WTC11 (cell line): ENCODE measurements around the gene CACNG3. TPM values are rescaled to one million over a fixed set of nuclear protein-coding genes. Genes with fewer than 3 reads are reported as not detected.

Experiments used
- ATAC-seq: fragments of 200-7000 bp; cut with Tn5 transposase; 2 replicates; pipeline ENCODE4 v1.10.0; 2021; ENCODE audit warnings: mild to moderate bottlenecking, moderate library complexity
- CTCF ChIA-PET: fragments of 300-600 bp; sonication (Branson Sonifier 250); formaldehyde crosslinking; loops from one replicate; lab custom pipeline; 2021; ENCODE audit warnings: antibody characterized with exemption; lab: Charles Lee
- POLR2A ChIA-PET: fragments of 350-600 bp; sonication (Branson Sonifier 250); formaldehyde crosslinking; loops from one replicate; lab custom pipeline; 2021; ENCODE audit warnings: antibody characterized with exemption; lab: Charles Lee
- DNase-seq: peaks from one replicate; pipeline ENCODE4 v3.0.0; 2021; ENCODE audit warnings: low spot score
- H3K27ac Mint-ChIP-seq: 2 replicates; pipeline ENCODE4 v1.8.0; 2021; ENCODE audit warnings: mixed read lengths
- H3K27me3 Mint-ChIP-seq: 2 replicates; pipeline ENCODE4 v1.8.0; 2021; ENCODE audit warnings: low read depth, mild to moderate bottlenecking, moderate library complexity, mixed read lengths
- H3K36me3 Mint-ChIP-seq: 2 replicates; pipeline ENCODE4 v1.8.0; 2021; ENCODE audit warnings: mixed read lengths
- H3K4me1 Mint-ChIP-seq: 2 replicates; pipeline ENCODE4 v1.8.0; 2022; ENCODE audit warnings: mixed read lengths
- H3K4me3 Mint-ChIP-seq: 2 replicates; pipeline ENCODE4 v1.8.0; 2021; ENCODE audit warnings: mild to moderate bottlenecking, moderate library complexity, mixed read lengths
- H3K9me3 Mint-ChIP-seq: 2 replicates; pipeline ENCODE4 v1.8.0; 2021; ENCODE audit warnings: mixed read lengths
- ELF4 ChIP-seq: sonication (generic); formaldehyde crosslinking; IDR thresholded peaks from 2 replicates; pipeline ENCODE4 v1.8.1; 2022; ENCODE audit warnings: low read depth, mild to moderate bottlenecking, moderate library complexity, missing genetic modification reagents
- GRHL2 ChIP-seq: fragments of 250-450 bp; sonication (Bioruptor Pico); IDR thresholded peaks from 2 replicates; pipeline ENCODE4 v1.8.0; 2022; ENCODE audit warnings: mild to moderate bottlenecking, moderate library complexity; ENCODE audit not compliant: insufficient replicate concordance, severe bottlenecking
- HMGXB4 ChIP-seq: sonication (generic); formaldehyde crosslinking; IDR thresholded peaks from 2 replicates; pipeline ENCODE4 v1.8.1; 2023; ENCODE audit warnings: mild to moderate bottlenecking, moderate library complexity, missing genetic modification reagents
- JAZF1 ChIP-seq: fragments of 250-450 bp; sonication (Bioruptor Pico); IDR thresholded peaks from 2 replicates; pipeline ENCODE4 v1.9.0; 2021; ENCODE audit warnings: moderate library complexity, mild to moderate bottlenecking, inconsistent platforms
- KAT7 ChIP-seq: sonication (generic); formaldehyde crosslinking; IDR thresholded peaks from 2 replicates; pipeline ENCODE4 v1.8.1; 2023; ENCODE audit warnings: missing genetic modification reagents, mild to moderate bottlenecking, borderline replicate concordance
- NFYB ChIP-seq: sonication (generic); formaldehyde crosslinking; conservative IDR thresholded peaks from 2 replicates; pipeline ENCODE4 v1.8.0; 2022; ENCODE audit warnings: low read depth, missing genetic modification reagents
- NR1H2 ChIP-seq: sonication (generic); formaldehyde crosslinking; IDR thresholded peaks from 2 replicates; pipeline ENCODE4 v1.9.0; 2021; ENCODE audit warnings: mild to moderate bottlenecking, moderate library complexity, missing genetic modification reagents
- NR2C2 ChIP-seq: sonication (generic); formaldehyde crosslinking; IDR thresholded peaks from 2 replicates; pipeline ENCODE4 v1.8.0; 2022; ENCODE audit warnings: mild to moderate bottlenecking, missing genetic modification reagents
- TEAD1 ChIP-seq: sonication (generic); formaldehyde crosslinking; IDR thresholded peaks from 2 replicates; pipeline ENCODE4 v1.8.0; 2022; ENCODE audit warnings: mild to moderate bottlenecking, missing genetic modification reagents
- ZNF121 ChIP-seq: sonication (generic); formaldehyde crosslinking; IDR thresholded peaks from 2 replicates; pipeline ENCODE4 v1.8.0; 2023; ENCODE audit warnings: missing genetic modification reagents
- ZNF671 ChIP-seq: fragments of 250-450 bp; sonication (Bioruptor Pico); IDR thresholded peaks from 2 replicates; pipeline ENCODE4 v1.8.0; 2021; ENCODE audit warnings: mild to moderate bottlenecking
- total RNA-seq: library from RNA; stranded (reverse); gene quantifications from 3 replicates; pipeline ENCODE4 v1.2.3, GENCODE V29; 2021
- TF ChIP-seq, protein P1 (sequence below): sonication (generic); formaldehyde crosslinking; IDR thresholded peaks from 2 replicates; pipeline ENCODE4 v1.8.0; 2023; ENCODE audit warnings: missing genetic modification reagents, mild to moderate bottlenecking, borderline replicate concordance
- TF ChIP-seq, protein P2 (sequence below): sonication (generic); formaldehyde crosslinking; IDR thresholded peaks from 2 replicates; pipeline ENCODE4 v1.8.1; 2023; ENCODE audit warnings: mild to moderate bottlenecking, missing genetic modification reagents
- TF ChIP-seq, protein P3 (sequence below): sonication (generic); formaldehyde crosslinking; IDR thresholded peaks from 2 replicates; pipeline ENCODE4 v1.8.0; 2023; ENCODE audit warnings: missing genetic modification reagents

CACNG3 gene
- total RNA-seq, 1 experiment from 2014 or later: not detected

DNA sequence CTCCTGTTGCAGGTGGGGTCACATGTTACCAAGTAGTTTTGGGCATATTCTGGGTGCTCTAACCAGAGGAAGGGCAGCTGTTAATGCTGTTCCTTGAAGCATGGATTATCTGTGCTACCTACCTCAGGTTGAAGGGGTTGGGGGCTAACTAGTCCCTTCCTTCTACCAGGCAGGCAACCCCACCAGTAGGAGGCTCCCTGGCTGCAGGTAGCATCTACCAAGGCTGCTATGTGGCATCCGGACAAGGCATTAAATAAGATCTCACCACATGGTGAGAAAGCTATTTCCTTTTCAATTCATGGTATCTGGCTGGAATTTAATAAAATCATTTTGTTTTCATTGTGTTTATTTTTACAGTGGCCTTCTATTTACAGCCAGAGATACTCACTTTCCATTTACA, 62.5 kb downstream of the CACNG3 start:
- H3K36me3 Mint-ChIP-seq: no peaks in the 10 kb centered on the region
- TF ChIP-seq TEAD1 (CRISPR knock-in tag): peak; percentile 74; the same call in 1 of the 2 replicates
- no peak for TF ChIP-seq KAT7
- TF ChIP-seq, protein P1, sequence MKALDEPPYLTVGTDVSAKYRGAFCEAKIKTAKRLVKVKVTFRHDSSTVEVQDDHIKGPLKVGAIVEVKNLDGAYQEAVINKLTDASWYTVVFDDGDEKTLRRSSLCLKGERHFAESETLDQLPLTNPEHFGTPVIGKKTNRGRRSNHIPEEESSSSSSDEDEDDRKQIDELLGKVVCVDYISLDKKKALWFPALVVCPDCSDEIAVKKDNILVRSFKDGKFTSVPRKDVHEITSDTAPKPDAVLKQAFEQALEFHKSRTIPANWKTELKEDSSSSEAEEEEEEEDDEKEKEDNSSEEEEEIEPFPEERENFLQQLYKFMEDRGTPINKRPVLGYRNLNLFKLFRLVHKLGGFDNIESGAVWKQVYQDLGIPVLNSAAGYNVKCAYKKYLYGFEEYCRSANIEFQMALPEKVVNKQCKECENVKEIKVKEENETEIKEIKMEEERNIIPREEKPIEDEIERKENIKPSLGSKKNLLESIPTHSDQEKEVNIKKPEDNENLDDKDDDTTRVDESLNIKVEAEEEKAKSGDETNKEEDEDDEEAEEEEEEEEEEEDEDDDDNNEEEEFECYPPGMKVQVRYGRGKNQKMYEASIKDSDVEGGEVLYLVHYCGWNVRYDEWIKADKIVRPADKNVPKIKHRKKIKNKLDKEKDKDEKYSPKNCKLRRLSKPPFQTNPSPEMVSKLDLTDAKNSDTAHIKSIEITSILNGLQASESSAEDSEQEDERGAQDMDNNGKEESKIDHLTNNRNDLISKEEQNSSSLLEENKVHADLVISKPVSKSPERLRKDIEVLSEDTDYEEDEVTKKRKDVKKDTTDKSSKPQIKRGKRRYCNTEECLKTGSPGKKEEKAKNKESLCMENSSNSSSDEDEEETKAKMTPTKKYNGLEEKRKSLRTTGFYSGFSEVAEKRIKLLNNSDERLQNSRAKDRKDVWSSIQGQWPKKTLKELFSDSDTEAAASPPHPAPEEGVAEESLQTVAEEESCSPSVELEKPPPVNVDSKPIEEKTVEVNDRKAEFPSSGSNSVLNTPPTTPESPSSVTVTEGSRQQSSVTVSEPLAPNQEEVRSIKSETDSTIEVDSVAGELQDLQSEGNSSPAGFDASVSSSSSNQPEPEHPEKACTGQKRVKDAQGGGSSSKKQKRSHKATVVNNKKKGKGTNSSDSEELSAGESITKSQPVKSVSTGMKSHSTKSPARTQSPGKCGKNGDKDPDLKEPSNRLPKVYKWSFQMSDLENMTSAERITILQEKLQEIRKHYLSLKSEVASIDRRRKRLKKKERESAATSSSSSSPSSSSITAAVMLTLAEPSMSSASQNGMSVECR (CRISPR knock-in tag): no peak
- TF ChIP-seq NR1H2 (CRISPR knock-in tag): no peak
- TF ChIP-seq GRHL2 (CRISPR knock-in tag): no peak
- no peak overlapping the region for H3K27ac Mint-ChIP-seq
- ATAC-seq (peak; percentile 96), DNase-seq (peak; percentile 58)
- ChIA-PET POLR2A (no interaction called here), CTCF (interaction anchor here (0.6 to 2.1 kb wide), 15 partner anchors 12 to 273 kb away, joined by 3 to 12 read pairs (median 3); no protein-coding TSS in a partner anchor)
- H3K4me3 Mint-ChIP-seq: no peak overlapping the region
- H3K9me3 Mint-ChIP-seq: no peaks in the 10 kb centered on the region
- no peaks in the 10 kb centered on the region; the same call in 1 of the 2 replicates for H3K27me3 Mint-ChIP-seq
- H3K4me1 Mint-ChIP-seq: peaks cover 26% of the 10 kb centered on the region

- peaks cover 22% of the 10 kb centered on the region for H3K4me1 Mint-ChIP-seq
- ChIA-PET POLR2A (no interaction called here), CTCF (interaction anchor here (0.6 to 2.1 kb wide), 14 partner anchors 12 to 274 kb away, joined by 3 to 12 read pairs (median 4); no protein-coding TSS in a partner anchor)
- no peak overlapping the region for H3K4me3 Mint-ChIP-seq
- no peak for TF ChIP-seq JAZF1 (CRISPR knock-in tag)
- TF ChIP-seq, protein P1 (CRISPR knock-in tag): no peak
- peak; percentile 69; the same call in 1 of the 2 replicates for TF ChIP-seq ZNF121 (CRISPR knock-in tag)
- no peaks in the 10 kb centered on the region; the same call in 1 of the 2 replicates for H3K27me3 Mint-ChIP-seq
- no peak for ATAC-seq
- no peak for DNase-seq
- H3K36me3 Mint-ChIP-seq: no peaks in the 10 kb centered on the region
- H3K27ac Mint-ChIP-seq: peak overlapping the region; percentile 57; the same call in 1 of the 2 replicates
- H3K9me3 Mint-ChIP-seq: no peaks in the 10 kb centered on the region
Observed at GRCh38 chr16:24319126-24319814, 63.1 kb downstream of the CACNG3 start.

DNA sequence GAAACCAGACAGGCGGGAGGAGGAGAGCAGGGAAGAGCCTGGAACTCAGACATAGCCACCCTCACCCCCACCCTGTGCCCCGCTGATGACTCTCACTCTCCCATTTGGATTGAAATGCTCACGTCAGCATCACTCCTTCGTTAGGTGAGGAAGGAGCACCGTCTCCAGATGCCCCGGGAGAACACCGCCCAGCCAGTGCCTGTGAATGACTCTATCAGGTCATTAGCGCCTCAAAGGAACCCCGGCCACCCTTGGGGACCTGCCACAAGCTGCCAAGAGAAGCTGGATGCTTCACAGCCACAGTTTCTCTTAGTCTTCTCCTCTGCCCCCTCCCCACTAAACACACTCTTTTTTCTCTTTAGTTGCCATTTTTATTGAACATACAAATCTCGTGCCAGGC, 66.0 kb downstream of the CACNG3 start:
- Mint-ChIP-seq H3K4me3 (no peak overlapping the region), H3K27ac (no peak overlapping the region), H3K36me3 (no peaks in the 10 kb centered on the region), H3K4me1 (peaks cover 21% of the 10 kb centered on the region), H3K27me3 (no peaks in the 10 kb centered on the region; the same call in 1 of the 2 replicates), H3K9me3 (peaks cover 4% of the 10 kb centered on the region)
- CTCF ChIA-PET: interaction anchor here (0.7 to 2.1 kb wide), 2 partner anchors 206 to 277 kb away, joined by 3 to 7 read pairs; no protein-coding TSS in a partner anchor
- DNase-seq (no peak), ATAC-seq (no peak)
- TF ChIP-seq ZNF121 (CRISPR knock-in tag): no peak
- TF ChIP-seq ELF4: no peak
- TF ChIP-seq HMGXB4 (CRISPR knock-in tag): no peak
- no peak for TF ChIP-seq KAT7
- TF ChIP-seq NR2C2 (CRISPR knock-in tag): no peak
- TF ChIP-seq, protein P2, sequence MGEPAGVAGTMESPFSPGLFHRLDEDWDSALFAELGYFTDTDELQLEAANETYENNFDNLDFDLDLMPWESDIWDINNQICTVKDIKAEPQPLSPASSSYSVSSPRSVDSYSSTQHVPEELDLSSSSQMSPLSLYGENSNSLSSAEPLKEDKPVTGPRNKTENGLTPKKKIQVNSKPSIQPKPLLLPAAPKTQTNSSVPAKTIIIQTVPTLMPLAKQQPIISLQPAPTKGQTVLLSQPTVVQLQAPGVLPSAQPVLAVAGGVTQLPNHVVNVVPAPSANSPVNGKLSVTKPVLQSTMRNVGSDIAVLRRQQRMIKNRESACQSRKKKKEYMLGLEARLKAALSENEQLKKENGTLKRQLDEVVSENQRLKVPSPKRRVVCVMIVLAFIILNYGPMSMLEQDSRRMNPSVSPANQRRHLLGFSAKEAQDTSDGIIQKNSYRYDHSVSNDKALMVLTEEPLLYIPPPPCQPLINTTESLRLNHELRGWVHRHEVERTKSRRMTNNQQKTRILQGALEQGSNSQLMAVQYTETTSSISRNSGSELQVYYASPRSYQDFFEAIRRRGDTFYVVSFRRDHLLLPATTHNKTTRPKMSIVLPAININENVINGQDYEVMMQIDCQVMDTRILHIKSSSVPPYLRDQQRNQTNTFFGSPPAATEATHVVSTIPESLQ (CRISPR knock-in tag): no peak
- TF ChIP-seq, protein P3, sequence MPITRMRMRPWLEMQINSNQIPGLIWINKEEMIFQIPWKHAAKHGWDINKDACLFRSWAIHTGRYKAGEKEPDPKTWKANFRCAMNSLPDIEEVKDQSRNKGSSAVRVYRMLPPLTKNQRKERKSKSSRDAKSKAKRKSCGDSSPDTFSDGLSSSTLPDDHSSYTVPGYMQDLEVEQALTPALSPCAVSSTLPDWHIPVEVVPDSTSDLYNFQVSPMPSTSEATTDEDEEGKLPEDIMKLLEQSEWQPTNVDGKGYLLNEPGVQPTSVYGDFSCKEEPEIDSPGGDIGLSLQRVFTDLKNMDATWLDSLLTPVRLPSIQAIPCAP (CRISPR knock-in tag): no peak
- no peak for TF ChIP-seq ZNF671 (CRISPR knock-in tag)
- TF ChIP-seq NFYB (CRISPR knock-in tag): no peak
- TF ChIP-seq, all 79 proteins: peak for 0
- POLR2A ChIA-PET: no interaction called here
